ENCODE measurements around the gene PCDHGB5. TPM values are rescaled to one million over a fixed set of nuclear protein-coding genes. Genes with fewer than 3 reads are reported as not detected.
"Not testable (repeated sequence)": the region's sequence is repeated elsewhere in the genome, so short reads cannot be mapped to it uniquely, and the experiment has no call there.

Gene PCDHGB5
- total RNA-seq, 4 donors from 2014 or later: 9.9 to 22.4 (median 16.2) TPM

DNA sequence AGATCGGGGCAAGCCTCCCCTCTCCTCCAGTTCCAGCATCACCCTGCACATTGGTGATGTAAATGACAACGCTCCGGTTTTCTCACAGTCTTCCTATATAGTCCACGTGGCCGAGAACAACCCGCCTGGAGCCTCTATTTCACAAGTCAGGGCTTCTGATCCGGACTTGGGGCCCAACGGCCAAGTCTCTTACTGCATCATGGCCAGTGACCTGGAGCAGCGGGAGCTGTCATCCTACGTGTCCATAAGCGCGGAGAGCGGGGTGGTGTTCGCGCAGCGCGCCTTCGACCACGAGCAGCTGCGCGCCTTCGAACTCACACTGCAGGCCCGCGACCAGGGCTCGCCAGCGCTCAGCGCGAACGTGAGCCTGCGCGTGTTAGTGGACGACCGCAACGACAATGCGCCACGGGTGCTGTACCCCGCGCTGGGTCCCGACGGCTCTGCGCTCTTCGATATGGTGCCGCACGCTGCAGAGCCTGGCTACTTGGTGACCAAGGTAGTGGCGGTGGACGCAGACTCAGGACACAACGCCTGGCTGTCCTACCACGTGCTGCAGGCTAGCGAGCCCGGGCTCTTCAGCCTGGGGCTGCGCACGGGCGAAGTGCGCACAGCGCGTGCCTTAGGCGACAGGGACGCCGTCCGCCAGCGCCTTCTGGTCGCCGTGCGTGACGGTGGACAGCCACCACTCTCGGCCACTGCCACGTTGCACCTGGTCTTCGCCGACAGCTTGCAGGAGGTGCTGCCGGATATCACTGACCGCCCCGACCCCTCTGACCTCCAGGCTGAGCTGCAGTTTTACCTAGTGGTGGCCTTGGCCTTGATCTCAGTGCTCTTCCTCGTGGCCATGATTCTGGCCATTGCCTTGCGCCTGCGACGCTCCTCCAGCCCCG lies 8.3 kb upstream of the PCDHGB5 start:
- H3K36me3 ChIP-seq: peaks cover 0 to 43% (median 0%) of the 10 kb centered on the region in 3 donors
- no peak for DNase-seq (ENCODE audit: low spot score in 2 of 2)
- no peak overlapping the region for H3K27ac ChIP-seq
- H3K27me3 ChIP-seq: no peaks in the 10 kb centered on the region
- WGBS, 2 donors: 42% methylated on average over 51 to 76 of the region's 77 CpGs
- peaks cover 8 to 97% (median 52%) of the 10 kb centered on the region in 4 donors for H3K9me3 ChIP-seq
- H3K4me1 ChIP-seq: no peaks in the 10 kb centered on the region
- H3K4me3 ChIP-seq: no peak overlapping the region
- TF ChIP-seq, protein P1, sequence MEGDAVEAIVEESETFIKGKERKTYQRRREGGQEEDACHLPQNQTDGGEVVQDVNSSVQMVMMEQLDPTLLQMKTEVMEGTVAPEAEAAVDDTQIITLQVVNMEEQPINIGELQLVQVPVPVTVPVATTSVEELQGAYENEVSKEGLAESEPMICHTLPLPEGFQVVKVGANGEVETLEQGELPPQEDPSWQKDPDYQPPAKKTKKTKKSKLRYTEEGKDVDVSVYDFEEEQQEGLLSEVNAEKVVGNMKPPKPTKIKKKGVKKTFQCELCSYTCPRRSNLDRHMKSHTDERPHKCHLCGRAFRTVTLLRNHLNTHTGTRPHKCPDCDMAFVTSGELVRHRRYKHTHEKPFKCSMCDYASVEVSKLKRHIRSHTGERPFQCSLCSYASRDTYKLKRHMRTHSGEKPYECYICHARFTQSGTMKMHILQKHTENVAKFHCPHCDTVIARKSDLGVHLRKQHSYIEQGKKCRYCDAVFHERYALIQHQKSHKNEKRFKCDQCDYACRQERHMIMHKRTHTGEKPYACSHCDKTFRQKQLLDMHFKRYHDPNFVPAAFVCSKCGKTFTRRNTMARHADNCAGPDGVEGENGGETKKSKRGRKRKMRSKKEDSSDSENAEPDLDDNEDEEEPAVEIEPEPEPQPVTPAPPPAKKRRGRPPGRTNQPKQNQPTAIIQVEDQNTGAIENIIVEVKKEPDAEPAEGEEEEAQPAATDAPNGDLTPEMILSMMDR (IDR thresholded peaks at IDR 0.05): no peak
- TF ChIP-seq EP300 (IDR thresholded peaks at IDR 0.05): no peak
- TF ChIP-seq POLR2A (IDR thresholded peaks at IDR 0.05): no peak

DNA sequence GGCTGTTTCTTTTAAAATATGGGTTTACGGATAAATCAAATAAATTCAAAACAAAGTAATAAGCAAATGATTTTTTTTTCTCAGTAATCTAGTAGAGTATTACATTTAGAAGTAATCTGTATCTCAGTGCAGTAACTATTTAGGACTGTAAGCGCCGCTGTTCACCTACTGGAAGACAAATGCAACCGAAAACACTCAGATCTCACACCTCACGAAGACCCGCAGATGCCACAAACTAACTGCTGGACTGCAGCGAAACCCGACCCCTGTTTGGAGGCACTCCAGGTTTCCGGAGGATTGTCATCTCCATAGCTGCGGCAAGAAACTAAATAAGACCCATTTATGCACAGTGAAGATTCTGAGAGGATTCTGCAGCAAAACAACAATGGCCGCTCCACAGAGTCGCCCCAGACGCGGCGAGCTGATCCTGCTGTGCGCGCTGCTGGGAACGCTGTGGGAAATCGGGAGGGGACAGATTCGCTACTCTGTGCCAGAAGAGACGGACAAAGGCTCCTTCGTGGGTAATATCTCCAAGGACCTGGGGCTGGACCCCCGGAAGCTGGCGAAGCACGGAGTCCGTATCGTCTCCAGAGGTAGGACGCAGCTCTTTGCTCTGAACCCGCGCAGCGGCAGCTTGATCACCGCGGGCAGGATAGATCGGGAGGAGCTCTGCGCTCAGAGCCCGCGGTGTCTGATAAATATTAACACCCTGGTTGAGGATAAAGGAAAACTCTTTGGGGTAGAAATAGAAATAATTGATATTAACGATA lies 5.1 kb upstream of the PCDHGB5 start, which contains the start of gene PCDHGA8:
Gene PCDHGA8 (plus strand): TSS at position 205 of the 770 bp plus-strand sequence. CDS start 181 bp downstream, at position 386.
- H3K27me3 ChIP-seq: no peaks in the 10 kb centered on the region
- TF ChIP-seq EP300 (IDR thresholded peaks at IDR 0.05) (no peak), POLR2A (IDR thresholded peaks at IDR 0.05) (no peak)
- TF ChIP-seq, protein P1 (IDR thresholded peaks at IDR 0.05): no peak
- H3K36me3 ChIP-seq: peaks cover 0 to 25% (median 0%) of the 10 kb centered on the region in 3 donors
- no peak within 1 kb of the TSS for H3K4me3 ChIP-seq
- no peak within 1 kb of the TSS for H3K27ac ChIP-seq
- peaks cover 12 to 97% (median 50%) of the 10 kb centered on the region in 4 donors for H3K9me3 ChIP-seq
- H3K4me1 ChIP-seq: no peaks in the 10 kb centered on the region
- WGBS, 2 donors: 26 to 33% methylated on average over 38 of the region's 38 CpGs
- no peak for DNase-seq (ENCODE audit: low spot score in 2 of 2)

DNA sequence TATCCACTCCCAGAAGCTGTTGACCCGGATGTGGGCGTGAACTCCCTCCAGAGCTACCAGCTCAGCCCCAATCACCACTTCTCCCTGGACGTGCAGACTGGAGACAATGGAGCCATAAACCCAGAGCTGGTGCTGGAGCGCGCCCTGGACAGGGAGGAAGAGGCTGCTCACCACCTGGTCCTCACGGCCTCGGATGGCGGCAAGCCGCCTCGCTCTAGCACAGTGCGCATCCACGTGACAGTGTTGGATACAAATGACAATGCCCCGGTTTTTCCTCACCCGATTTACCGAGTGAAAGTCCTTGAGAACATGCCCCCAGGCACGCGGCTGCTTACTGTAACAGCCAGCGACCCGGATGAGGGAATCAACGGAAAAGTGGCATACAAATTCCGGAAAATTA lies 4.5 kb upstream of the PCDHGB5 start:
- H3K36me3 ChIP-seq: peaks cover 0 to 29% (median 0%) of the 10 kb centered on the region in 3 donors
- 41 to 44% methylated on average over 21 of the region's 21 CpGs for WGBS, 2 donors
- peaks cover 12 to 97% (median 50%) of the 10 kb centered on the region in 4 donors for H3K9me3 ChIP-seq
- no peak for TF ChIP-seq EP300 (IDR thresholded peaks at IDR 0.05)
- no peak for TF ChIP-seq POLR2A (IDR thresholded peaks at IDR 0.05)
- TF ChIP-seq, protein P1 (IDR thresholded peaks at IDR 0.05): no peak
- DNase-seq (ENCODE audit: low spot score in 2 of 2): no peak
- H3K27ac ChIP-seq: no peak overlapping the region
- H3K4me1 ChIP-seq: no peaks in the 10 kb centered on the region
- no peak overlapping the region for H3K4me3 ChIP-seq
- no peaks in the 10 kb centered on the region for H3K27me3 ChIP-seq

DNA sequence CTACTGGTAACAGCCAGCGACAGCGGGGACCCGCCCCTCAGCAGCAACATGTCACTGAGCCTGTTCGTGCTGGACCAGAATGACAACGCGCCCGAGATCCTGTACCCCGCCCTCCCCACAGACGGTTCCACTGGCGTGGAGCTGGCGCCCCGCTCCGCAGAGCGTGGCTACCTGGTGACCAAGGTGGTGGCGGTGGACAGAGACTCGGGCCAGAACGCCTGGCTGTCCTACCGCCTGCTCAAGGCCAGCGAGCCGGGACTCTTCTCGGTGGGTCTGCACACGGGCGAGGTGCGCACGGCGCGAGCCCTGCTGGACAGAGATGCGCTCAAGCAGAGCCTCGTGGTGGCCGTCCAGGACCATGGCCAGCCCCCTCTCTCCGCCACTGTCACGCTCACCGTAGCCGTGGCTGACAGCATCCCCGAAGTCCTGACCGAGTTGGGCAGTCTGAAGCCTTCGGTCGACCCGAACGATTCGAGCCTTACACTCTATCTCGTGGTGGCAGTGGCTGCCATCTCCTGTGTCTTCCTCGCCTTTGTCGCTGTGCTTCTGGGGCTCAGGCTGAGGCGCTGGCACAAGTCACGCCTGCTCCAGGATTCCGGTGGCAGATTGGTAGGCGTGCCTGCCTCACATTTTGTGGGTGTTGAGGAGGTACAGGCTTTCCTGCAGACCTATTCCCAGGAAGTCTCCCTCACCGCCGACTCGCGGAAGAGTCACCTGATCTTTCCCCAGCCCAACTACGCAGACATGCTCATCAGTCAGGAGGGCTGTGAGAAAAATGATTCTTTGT lies 3.2 kb upstream of the PCDHGB5 start:
- not testable (repeated sequence) for H3K4me3 ChIP-seq
- H3K9me3 ChIP-seq: peaks cover 9 to 97% (median 50%) of the 10 kb centered on the region in 4 donors

DNA sequence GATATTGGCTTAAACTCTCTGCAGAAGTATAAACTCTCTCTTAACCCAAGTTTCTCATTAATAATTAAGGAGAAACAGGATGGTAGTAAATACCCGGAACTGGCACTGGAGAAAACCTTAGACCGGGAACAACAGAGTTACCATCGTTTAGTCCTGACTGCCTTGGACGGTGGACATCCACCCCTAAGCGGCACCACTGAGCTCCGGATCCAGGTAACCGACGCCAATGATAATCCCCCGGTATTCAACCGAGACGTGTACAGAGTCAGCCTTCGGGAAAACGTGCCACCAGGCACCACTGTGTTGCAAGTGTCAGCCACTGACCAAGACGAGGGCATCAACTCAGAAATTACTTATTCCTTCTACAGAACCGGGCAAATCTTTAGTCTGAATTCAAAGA lies 861 bp downstream of the PCDHGB5 start:
- no peak for DNase-seq (ENCODE audit: low spot score in 2 of 2)
- WGBS, 2 donors: 22 to 38% methylated on average over 15 of the region's 15 CpGs
- H3K36me3 ChIP-seq: peaks cover 0 to 8% (median 0%) of the 10 kb centered on the region in 3 donors
- TF ChIP-seq, protein P1 (IDR thresholded peaks at IDR 0.05): no peak
- TF ChIP-seq EP300 (IDR thresholded peaks at IDR 0.05) (no peak), POLR2A (IDR thresholded peaks at IDR 0.05) (no peak)
- no peak overlapping the region for H3K27ac ChIP-seq
- no peaks in the 10 kb centered on the region for H3K4me1 ChIP-seq
- H3K4me3 ChIP-seq: no peak overlapping the region
- H3K9me3 ChIP-seq: peaks cover 5 to 94% (median 49%) of the 10 kb centered on the region in 4 donors
- no peaks in the 10 kb centered on the region for H3K27me3 ChIP-seq

More for the DNA sequence above, 3.2 kb upstream of the PCDHGB5 start:
- not testable (repeated sequence) for H3K27me3 ChIP-seq; DNase-seq (ENCODE audit: low spot score in 2 of 2); H3K27ac ChIP-seq; H3K4me1 ChIP-seq
- WGBS, 2 donors: 44 to 50% methylated on average over 29 to 34 of the region's 53 CpGs
- H3K36me3 ChIP-seq: peaks cover 0 to 20% (median 0%) of the 10 kb centered on the region in 3 donors

Measured in tibial nerve (tissue), 4 donors.